Cardiac fibroblast (primary cell): ENCODE data around the gene LRRC8B.

Source experiments
- DNase-seq, 2 donors: peaks; one replicate each; pipeline versions ENCODE4 v3.0.0 to v3.0.0-alpha.2; 2010; ENCODE audit warnings: low read depth in 2 of 2
- H3K4me3 ChIP-seq, 2 donors: replicated peaks in 1 of 2; 1 replicate in 1 of 2; 2 replicates in 1 of 2; pipeline ENCODE4 v1.5.1; 2011; ENCODE audit warnings: low read depth in 2 of 2, low read length in 2 of 2, mild to moderate bottlenecking in 2 of 2, moderate library complexity in 1 of 2
- TF ChIP-seq, protein P1 (sequence below): IDR thresholded peaks from one replicate; pipeline ENCODE4 v1.5.1; 2011; ENCODE audit warnings: low read depth, mild to moderate bottlenecking, low read length, inconsistent platforms

LRRC8B gene

DNA sequence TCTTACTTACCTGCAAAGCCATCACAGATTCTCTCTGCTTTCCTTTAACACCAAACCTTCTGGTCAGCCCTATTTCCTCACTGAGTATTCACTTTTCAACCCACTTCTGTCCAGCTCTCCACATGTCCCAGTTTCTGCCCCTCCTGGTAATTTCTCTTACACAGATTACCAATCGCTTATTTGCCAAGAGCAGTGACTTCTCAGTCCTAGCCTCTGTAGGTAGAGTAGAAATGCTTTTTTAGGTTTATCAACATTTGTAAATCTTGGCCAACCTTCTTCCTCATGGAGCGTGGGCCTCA lies 74.7 kb downstream of the LRRC8B start:
- no peak for DNase-seq
- TF ChIP-seq, protein P1, sequence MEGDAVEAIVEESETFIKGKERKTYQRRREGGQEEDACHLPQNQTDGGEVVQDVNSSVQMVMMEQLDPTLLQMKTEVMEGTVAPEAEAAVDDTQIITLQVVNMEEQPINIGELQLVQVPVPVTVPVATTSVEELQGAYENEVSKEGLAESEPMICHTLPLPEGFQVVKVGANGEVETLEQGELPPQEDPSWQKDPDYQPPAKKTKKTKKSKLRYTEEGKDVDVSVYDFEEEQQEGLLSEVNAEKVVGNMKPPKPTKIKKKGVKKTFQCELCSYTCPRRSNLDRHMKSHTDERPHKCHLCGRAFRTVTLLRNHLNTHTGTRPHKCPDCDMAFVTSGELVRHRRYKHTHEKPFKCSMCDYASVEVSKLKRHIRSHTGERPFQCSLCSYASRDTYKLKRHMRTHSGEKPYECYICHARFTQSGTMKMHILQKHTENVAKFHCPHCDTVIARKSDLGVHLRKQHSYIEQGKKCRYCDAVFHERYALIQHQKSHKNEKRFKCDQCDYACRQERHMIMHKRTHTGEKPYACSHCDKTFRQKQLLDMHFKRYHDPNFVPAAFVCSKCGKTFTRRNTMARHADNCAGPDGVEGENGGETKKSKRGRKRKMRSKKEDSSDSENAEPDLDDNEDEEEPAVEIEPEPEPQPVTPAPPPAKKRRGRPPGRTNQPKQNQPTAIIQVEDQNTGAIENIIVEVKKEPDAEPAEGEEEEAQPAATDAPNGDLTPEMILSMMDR, result no peak
- no peak overlapping the region for H3K4me3 ChIP-seq

DNA sequence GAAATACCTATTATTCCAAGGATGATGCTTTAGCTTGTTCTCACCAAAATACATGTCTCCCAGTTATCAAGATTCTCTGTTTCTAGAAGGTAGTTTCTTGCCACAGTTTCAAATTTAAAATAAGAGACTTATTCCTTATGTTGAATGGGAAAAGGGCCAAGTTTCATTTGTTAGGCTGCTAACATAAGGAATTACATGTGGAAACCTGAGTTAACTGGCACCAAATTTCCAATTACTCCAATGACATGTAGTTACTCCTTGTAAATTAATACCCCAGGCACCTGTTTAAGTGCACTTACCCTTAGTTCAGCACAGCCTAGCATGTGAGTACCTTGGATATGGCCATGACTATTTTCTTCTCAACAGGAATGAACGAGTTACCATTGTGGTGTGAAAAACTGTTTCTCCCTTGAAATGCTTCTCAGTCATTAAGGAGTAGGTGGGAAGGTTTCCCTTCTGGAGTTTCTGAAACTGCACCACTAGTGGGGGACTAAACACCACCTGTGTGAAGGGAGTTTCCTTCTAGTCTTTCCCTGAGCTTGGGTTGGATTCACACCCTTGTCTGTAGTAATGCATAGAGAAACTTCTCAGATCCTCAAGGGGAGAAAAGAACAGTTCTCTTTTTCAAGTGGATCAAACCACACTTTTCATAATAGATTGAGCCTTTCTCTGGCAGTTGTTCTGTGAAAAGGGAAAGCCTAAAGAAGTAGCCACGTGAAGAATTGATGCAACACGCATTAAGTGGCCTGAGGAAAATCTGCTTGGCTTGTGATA lies 76.0 kb downstream of the LRRC8B start:
- no peak overlapping the region for H3K4me3 ChIP-seq
- DNase-seq, result no peak
- TF ChIP-seq, protein P1, result no peak

DNA sequence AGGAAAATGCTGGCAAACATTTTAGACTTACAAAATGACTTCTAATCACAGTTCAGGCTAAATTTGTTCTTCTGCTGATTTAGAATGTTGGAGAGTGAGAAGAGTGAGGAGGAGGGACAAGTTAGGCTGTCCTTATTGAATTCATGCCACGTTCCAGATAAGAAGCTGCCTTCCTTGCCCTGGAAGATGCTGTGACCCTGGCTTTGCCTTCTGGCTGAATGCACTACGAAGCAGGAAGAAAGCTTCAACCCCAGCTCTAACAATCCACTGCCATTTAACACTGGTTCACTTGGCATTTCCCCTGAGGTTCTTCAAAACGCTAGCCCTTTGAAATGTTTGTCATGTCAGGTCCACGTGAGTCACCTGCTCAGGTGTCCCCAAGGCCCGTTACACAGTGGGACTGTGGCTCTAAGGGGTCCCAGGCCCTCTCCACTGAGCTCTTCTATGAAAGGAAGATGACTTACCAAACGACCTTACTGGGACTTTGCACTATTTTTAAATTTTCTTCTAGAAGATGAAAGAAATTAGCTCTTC lies 78.3 kb downstream of the LRRC8B start:
- DNase-seq, result no peak
- TF ChIP-seq, protein P1, result no peak
- H3K4me3 ChIP-seq, result no peak overlapping the region

DNA sequence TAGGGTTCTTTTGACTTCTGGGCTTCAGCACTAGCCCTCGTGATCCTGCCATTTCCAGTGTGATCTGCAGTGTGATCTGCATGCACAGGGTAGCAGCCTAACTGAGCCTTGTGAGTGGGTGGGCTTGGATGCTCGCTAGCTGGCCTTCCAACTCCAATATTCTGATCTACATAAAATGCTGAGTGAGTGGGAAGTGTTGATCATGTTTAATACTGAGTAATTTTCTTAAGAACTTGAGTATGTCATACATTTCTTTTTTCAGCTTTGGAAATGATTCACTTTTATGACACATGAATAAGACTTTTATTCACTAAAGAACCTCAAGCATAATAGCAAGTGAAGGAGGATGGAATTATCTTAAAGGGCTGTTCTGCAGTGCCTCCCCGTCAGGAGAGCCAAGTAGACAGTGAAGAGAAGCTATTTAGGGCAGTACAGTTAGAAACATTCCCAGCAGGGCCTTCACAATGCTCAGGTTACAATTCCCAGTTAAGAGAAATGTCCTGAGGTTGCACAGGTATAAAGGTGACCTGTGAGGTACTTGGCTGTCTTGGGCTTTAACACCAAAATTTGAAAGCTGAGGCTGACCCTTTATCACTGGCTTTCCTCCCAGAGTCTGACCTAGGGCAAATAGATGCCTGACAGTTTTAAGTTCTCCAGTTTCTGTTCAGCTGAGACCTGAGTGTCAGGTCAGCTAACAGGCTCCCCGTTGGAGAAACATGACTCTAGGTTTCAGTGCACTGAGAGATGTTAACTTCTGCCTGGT lies 79.2 kb downstream of the LRRC8B start:
- no peak overlapping the region for H3K4me3 ChIP-seq
- TF ChIP-seq, protein P1, result no peak
- peak; percentile 39 to 65 for DNase-seq

DNA sequence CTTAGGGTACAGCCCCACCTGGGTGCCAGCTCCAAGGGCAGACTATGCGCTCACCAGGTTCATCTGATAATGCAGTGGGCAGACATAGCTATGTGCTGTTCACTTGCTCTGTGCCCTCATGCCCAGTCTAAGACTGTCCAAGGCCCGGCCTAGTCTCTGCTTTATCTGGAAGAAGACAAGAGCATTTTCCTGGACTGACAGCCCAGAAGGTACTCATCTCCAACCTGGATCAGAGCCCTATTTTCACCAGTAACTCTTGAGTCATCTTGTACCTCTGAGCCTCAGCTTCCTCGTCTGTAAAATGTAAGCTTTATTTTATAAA lies 79.7 kb downstream of the LRRC8B start:
- TF ChIP-seq, protein P1, result no peak
- peak in 1 of 2 donors; percentile 15 for DNase-seq
- H3K4me3 ChIP-seq, result no peak overlapping the region

DNA sequence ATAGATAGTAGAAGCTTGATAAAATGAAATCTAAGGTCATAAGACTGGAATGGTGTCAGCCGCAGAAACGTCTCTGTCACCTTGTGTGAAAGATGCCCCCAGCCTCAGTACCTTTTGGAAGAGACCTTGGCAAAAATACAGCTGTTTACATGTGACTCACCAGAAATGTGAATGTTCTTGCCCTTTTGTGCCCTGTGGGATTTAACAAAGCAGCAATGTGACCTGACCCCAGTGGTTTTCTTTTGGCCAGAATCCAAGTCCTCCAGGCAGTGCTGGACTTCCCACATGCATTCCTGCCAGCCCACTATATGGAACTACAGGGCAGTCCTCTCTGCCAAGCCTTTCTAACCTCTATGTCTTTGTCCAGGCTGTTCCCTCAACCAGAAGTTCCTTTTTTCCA lies 81.1 kb downstream of the LRRC8B start:
- TF ChIP-seq, protein P1, result no peak
- peak; percentile 72 to 88 for DNase-seq
- H3K4me3 ChIP-seq, result no peak overlapping the region
